ENCODE data around the gene ACTL9. TPM values are rescaled to one million over a fixed set of nuclear protein-coding genes. Genes with fewer than 3 reads are reported as not detected.

ACTL9 gene
- total RNA-seq, 1 donor from 2014 or later = not detected

Other genes with a start within 250 kb of the ACTL9 start
- 0.76 TPM for gene PRAM1, start 196.2 kb downstream of the ACTL9 start, total RNA-seq
- 13.3 TPM for gene ZNF414, start 184.6 kb downstream of the ACTL9 start, total RNA-seq
- 3.8 TPM for gene MYO1F, start 121.4 kb downstream of the ACTL9 start, total RNA-seq
- gene ADAMTS10, start 88.1 kb downstream of the ACTL9 start, total RNA-seq = 1.9 TPM
- not detected for gene NFILZ, start 68.2 kb downstream of the ACTL9 start, total RNA-seq
- gene OR2Z1, start 22.8 kb upstream of the ACTL9 start, total RNA-seq = not detected
- 14.9 TPM for gene ZNF558, start 133.5 kb upstream of the ACTL9 start, total RNA-seq
- gene MBD3L1, start 133.6 kb upstream of the ACTL9 start, total RNA-seq = not detected